Measurements from ENCODE around the gene PLD5. TPM values are rescaled to one million over a fixed set of nuclear protein-coding genes. Genes with fewer than 3 reads are reported as not detected.
A peak's percentile ranks its signal among the peaks of the same experiment; 100 is the strongest.

Gene PLD5
- polyA plus RNA-seq, 1 of the 3 experiments (the other 2 are of a cell fraction), result 0.08 TPM

DNA sequence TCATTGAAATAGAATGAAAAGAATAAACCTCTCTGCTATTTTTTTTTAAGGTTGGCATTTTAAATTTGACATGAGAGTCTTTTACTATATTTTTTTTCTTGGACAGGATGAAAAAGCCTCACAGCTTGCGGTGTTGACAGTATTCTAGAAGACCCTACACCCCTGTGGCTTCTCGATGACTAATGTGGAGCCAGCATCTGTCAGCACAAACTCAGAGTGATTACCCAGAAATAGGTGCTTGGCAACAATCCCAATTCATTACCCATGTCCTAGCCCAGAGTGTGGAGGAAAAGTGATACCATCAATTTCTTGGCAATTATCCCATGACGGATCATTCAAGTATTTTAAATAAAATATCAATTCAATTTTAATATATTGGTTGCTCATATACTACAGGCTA, 338.8 kb downstream of the PLD5 start:
- no peak overlapping the region for H3K4me2 ChIP-seq
- no peaks in the 10 kb centered on the region for H3K36me3 ChIP-seq (replicated peaks in 1 of 2; ENCODE audit: control insufficient read depth in 1 of 2, insufficient read depth in 2 of 2, low read length in 1 of 2)
- no peaks in the 10 kb centered on the region for H3F3A ChIP-seq (replicated peaks; ENCODE audit: insufficient read depth)
- H3K9ac ChIP-seq, result no peak overlapping the region
- 36% methylated on average over 3 of the region's 3 CpGs for WGBS (ENCODE audit: low lambda C conversion rate)
- no peak for TF ChIP-seq NFIC (IDR thresholded peaks at IDR 0.05; ENCODE audit: borderline replicate concordance)
- no peak for TF ChIP-seq MXI1 (IDR thresholded peaks at IDR 0.05; ENCODE audit: low read depth, low read length)
- TF ChIP-seq TAF1 (IDR thresholded peaks at IDR 0.05; ENCODE audit: borderline replicate concordance, low read depth, low read length), result no peak
- no peak for TF ChIP-seq TCF12 (IDR thresholded peaks at IDR 0.05)
- no peak for TF ChIP-seq NRF1 (IDR thresholded peaks at IDR 0.05; ENCODE audit: low read depth, low read length)
- no peak for TF ChIP-seq POLR2AphosphoS5 (IDR thresholded peaks at IDR 0.05; ENCODE audit: low read depth, low read length)
- no peak for TF ChIP-seq EZH2phosphoT487 (IDR thresholded peaks at IDR 0.05; ENCODE audit: borderline replicate concordance, low read depth)
- TF ChIP-seq, protein P1, sequence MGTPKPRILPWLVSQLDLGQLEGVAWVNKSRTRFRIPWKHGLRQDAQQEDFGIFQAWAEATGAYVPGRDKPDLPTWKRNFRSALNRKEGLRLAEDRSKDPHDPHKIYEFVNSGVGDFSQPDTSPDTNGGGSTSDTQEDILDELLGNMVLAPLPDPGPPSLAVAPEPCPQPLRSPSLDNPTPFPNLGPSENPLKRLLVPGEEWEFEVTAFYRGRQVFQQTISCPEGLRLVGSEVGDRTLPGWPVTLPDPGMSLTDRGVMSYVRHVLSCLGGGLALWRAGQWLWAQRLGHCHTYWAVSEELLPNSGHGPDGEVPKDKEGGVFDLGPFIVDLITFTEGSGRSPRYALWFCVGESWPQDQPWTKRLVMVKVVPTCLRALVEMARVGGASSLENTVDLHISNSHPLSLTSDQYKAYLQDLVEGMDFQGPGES (IDR thresholded peaks at IDR 0.05; ENCODE audit: low read depth, low read length), result no peak
- TF ChIP-seq CHD2 (IDR thresholded peaks at IDR 0.05; ENCODE audit: low read length, partially characterized antibody), result no peak
- TF ChIP-seq RAD21 (IDR thresholded peaks at IDR 0.05; ENCODE audit: low read length), result no peak
- no peak for TF ChIP-seq MEF2A (IDR thresholded peaks at IDR 0.05; ENCODE audit: borderline replicate concordance, low read depth)
- TF ChIP-seq FOXJ3 (CRISPR knock-in tag; IDR thresholded peaks at IDR 0.05), result no peak
- TF ChIP-seq, protein P2, sequence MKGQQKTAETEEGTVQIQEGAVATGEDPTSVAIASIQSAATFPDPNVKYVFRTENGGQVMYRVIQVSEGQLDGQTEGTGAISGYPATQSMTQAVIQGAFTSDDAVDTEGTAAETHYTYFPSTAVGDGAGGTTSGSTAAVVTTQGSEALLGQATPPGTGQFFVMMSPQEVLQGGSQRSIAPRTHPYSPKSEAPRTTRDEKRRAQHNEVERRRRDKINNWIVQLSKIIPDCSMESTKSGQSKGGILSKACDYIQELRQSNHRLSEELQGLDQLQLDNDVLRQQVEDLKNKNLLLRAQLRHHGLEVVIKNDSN (IDR thresholded peaks at IDR 0.05; ENCODE audit: borderline replicate concordance, low read depth), result no peak
- no peak for TF ChIP-seq ELF1 (IDR thresholded peaks at IDR 0.05)
- no peak for TF ChIP-seq EP300 (IDR thresholded peaks at IDR 0.05; ENCODE audit: borderline replicate concordance in 1 of 2, low read depth in 1 of 2, low read length in 1 of 2)
- TF ChIP-seq JUND (IDR thresholded peaks at IDR 0.05), result no peak
- no peak for TF ChIP-seq FOXM1 (IDR thresholded peaks at IDR 0.05; ENCODE audit: low read depth)
- TF ChIP-seq YY1 (IDR thresholded peaks at IDR 0.05; ENCODE audit: low read depth), result no peak
- TF ChIP-seq, protein P3, sequence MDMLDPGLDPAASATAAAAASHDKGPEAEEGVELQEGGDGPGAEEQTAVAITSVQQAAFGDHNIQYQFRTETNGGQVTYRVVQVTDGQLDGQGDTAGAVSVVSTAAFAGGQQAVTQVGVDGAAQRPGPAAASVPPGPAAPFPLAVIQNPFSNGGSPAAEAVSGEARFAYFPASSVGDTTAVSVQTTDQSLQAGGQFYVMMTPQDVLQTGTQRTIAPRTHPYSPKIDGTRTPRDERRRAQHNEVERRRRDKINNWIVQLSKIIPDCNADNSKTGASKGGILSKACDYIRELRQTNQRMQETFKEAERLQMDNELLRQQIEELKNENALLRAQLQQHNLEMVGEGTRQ (IDR thresholded peaks at IDR 0.05; ENCODE audit: borderline replicate concordance, low read depth, low read length), result no peak
- H2AFZ ChIP-seq (ENCODE audit: low read depth), result no peak overlapping the region
- no peaks in the 10 kb centered on the region for H3K4me1 ChIP-seq (ENCODE audit: control insufficient read depth in 1 of 2, insufficient read depth in 2 of 2, low read depth in 1 of 2, low read length in 1 of 2)
- POLR2A ChIA-PET, result no interaction called here
- H3K27me3 ChIP-seq (ENCODE audit: insufficient read depth), result no peaks in the 10 kb centered on the region
- H3K9me3 ChIP-seq, result peaks cover 8% of the 10 kb centered on the region; the same call in 1 of the 2 replicates
- no peaks in the 10 kb centered on the region for H4K20me1 ChIP-seq (ENCODE audit: insufficient read depth)
- no peak overlapping the region for H3K27ac ChIP-seq (ENCODE audit: low read depth in 2 of 2, low read length in 1 of 2)
- no peak overlapping the region for H3K4me3 ChIP-seq (ENCODE audit: low read depth in 2 of 2, low read length in 1 of 2)
- CTCF ChIA-PET, result no interaction called here
- H3K79me2 ChIP-seq (ENCODE audit: insufficient read depth), result no peaks in the 10 kb centered on the region
- no peaks in the 10 kb centered on the region for H3K9me2 ChIP-seq
- DNase-seq, result peak; percentile 27
